Activated naive CD4-positive, alpha-beta T cell treated with anti-CD3 and anti-CD28 coated beads, Interleukin-2, amount 50 U/mL, for 72 hours (primary cell): ENCODE measurements around the gene ABCA3. TPM values are rescaled to one million over a fixed set of nuclear protein-coding genes. Genes with fewer than 3 reads are reported as not detected.
"Not testable (repeated sequence)": the region's sequence is repeated elsewhere in the genome, so short reads cannot be mapped to it uniquely, and the experiment has no call there.

Source experiments
- ATAC-seq, 2 donors: fragments of 150-1000 bp; cut with Tn5 transposase; 2 replicates each; pipeline ENCODE4 v1.10.0; 2021; ENCODE audit warnings: mild to moderate bottlenecking in 2 of 2, moderate library complexity in 2 of 2
- DNase-seq, 2 donors: peaks; one replicate each; pipeline ENCODE4 v3.0.0; 2021 to 2022; ENCODE audit warnings: low spot score in 2 of 2
- H3K27ac Mint-ChIP-seq, 2 donors: one replicate each; pipeline ENCODE4 v1.8.0; 2022; ENCODE audit warnings: mild to moderate bottlenecking in 2 of 2, mixed read lengths in 2 of 2
- H3K36me3 Mint-ChIP-seq, 2 donors: one replicate each; pipeline ENCODE4 v1.8.0; 2022; ENCODE audit warnings: mixed read lengths in 2 of 2
- H3K9me3 Mint-ChIP-seq, 2 donors: one replicate each; pipeline ENCODE4 v1.8.0; 2022; ENCODE audit warnings: mixed read lengths in 2 of 2
- total RNA-seq, 2 donors: library from RNA; stranded (reverse); gene quantifications; one replicate each; pipeline ENCODE4 v1.2.3, GENCODE V29; 2022

ABCA3 gene
- total RNA-seq, 2 donors from 2014 or later = 1.6 to 9.1 TPM

GRCh38 chr16:2277466-2278271 is 62.9 kb downstream of the ABCA3 start:
- no peaks in the 10 kb centered on the region for H3K9me3 Mint-ChIP-seq
- H3K27ac Mint-ChIP-seq = no peak overlapping the region
- no peak for DNase-seq
- no peaks in the 10 kb centered on the region for H3K36me3 Mint-ChIP-seq
- no peak for ATAC-seq

- H3K27ac Mint-ChIP-seq = peak overlapping the region in 1 of 2 donors; percentile 14
- no peak for ATAC-seq
- no peak for DNase-seq
- no peaks in the 10 kb centered on the region for H3K36me3 Mint-ChIP-seq
- H3K9me3 Mint-ChIP-seq = no peaks in the 10 kb centered on the region
Measured at GRCh38 chr16:2276368-2277195, 63.9 kb downstream of the ABCA3 start.

GRCh38 chr16:2275476-2276367 is 64.8 kb downstream of the ABCA3 start:
- no peak for ATAC-seq
- no peak for DNase-seq

GRCh38 chr16:2273931-2274330 is 66.6 kb downstream of the ABCA3 start:
- no peak for DNase-seq
- Mint-ChIP-seq H3K36me3 (no peaks in the 10 kb centered on the region), H3K27ac (no peak overlapping the region), H3K9me3 (no peaks in the 10 kb centered on the region)
- no peak for ATAC-seq

More at GRCh38 chr16:2275476-2276367, 64.8 kb downstream of the ABCA3 start:
- no peaks in the 10 kb centered on the region for H3K36me3 Mint-ChIP-seq
- H3K27ac Mint-ChIP-seq = peak overlapping the region in 1 of 2 donors; percentile 14
- no peaks in the 10 kb centered on the region for H3K9me3 Mint-ChIP-seq

GRCh38 chr16:2273484-2273883 is 67.0 kb downstream of the ABCA3 start:
- ATAC-seq = no peak
- Mint-ChIP-seq H3K36me3 (no peaks in the 10 kb centered on the region), H3K27ac (no peak overlapping the region), H3K9me3 (no peaks in the 10 kb centered on the region)
- no peak for DNase-seq

GRCh38 chr16:2271848-2272461 is 68.6 kb downstream of the ABCA3 start:
- H3K9me3 Mint-ChIP-seq = no peaks in the 10 kb centered on the region
- no peak overlapping the region for H3K27ac Mint-ChIP-seq
- ATAC-seq = no peak
- DNase-seq = no peak
- H3K36me3 Mint-ChIP-seq = peaks cover 5 to 8% of the 10 kb centered on the region in 2 donors

- Mint-ChIP-seq H3K9me3 (no peaks in the 10 kb centered on the region), H3K36me3 (peaks cover 16 to 19% of the 10 kb centered on the region in 2 donors), H3K27ac (no peak overlapping the region)
- no peak for DNase-seq
- ATAC-seq = no peak
Measured at GRCh38 chr16:2270588-2271470, 69.7 kb downstream of the ABCA3 start.

GRCh38 chr16:2270070-2270462 is 70.5 kb downstream of the ABCA3 start:
- Mint-ChIP-seq H3K36me3 (peaks cover 20 to 24% of the 10 kb centered on the region in 2 donors), H3K9me3 (no peaks in the 10 kb centered on the region), H3K27ac (no peak overlapping the region)
- no peak for DNase-seq
- ATAC-seq = no peak

GRCh38 chr16:2267913-2268666 is 72.4 kb downstream of the ABCA3 start, which contains the start of gene RNPS1:
Gene RNPS1 (minus strand): TSS chr16:2268126. CDS start chr16:2264643, 3,483 bp downstream.
- ATAC-seq (peak; percentile 89 to 92), DNase-seq (peak; percentile 95 to 99)
- Mint-ChIP-seq H3K27ac (peak within 1 kb of the TSS; percentile 99 to 100), H3K9me3 (no peaks in the 10 kb centered on the region), H3K36me3 (peaks cover 28 to 31% of the 10 kb centered on the region in 2 donors)

- H3K27ac Mint-ChIP-seq = peak overlapping the region; percentile 99 to 100
- H3K36me3 Mint-ChIP-seq = peaks cover 33 to 37% of the 10 kb centered on the region in 2 donors
- not testable (repeated sequence) for H3K9me3 Mint-ChIP-seq, DNase-seq
- ATAC-seq = peak; percentile 68 to 72
Measured at GRCh38 chr16:2267505-2267912, 73.0 kb downstream of the ABCA3 start.

GRCh38 chr16:2266887-2267286 is 73.6 kb downstream of the ABCA3 start:
- not testable (repeated sequence) for H3K9me3 Mint-ChIP-seq, DNase-seq, ATAC-seq
- Mint-ChIP-seq H3K36me3 (peaks cover 39 to 43% of the 10 kb centered on the region in 2 donors), H3K27ac (peak overlapping the region; percentile 97 to 99)

GRCh38 chr16:2263026-2263425 is 77.5 kb downstream of the ABCA3 start:
- not testable (repeated sequence) for DNase-seq, H3K9me3 Mint-ChIP-seq, ATAC-seq
- Mint-ChIP-seq H3K36me3 (peaks cover 46 to 47% of the 10 kb centered on the region in 2 donors), H3K27ac (peak overlapping the region; percentile 34 to 73)

GRCh38 chr16:2260250-2260649 is 80.3 kb downstream of the ABCA3 start:
- peaks cover 35 to 46% of the 10 kb centered on the region in 2 donors for H3K36me3 Mint-ChIP-seq
- peak overlapping the region in 1 of 2 donors; percentile 14 for H3K27ac Mint-ChIP-seq
- DNase-seq (no peak), ATAC-seq (no peak)
- H3K9me3 Mint-ChIP-seq = no peaks in the 10 kb centered on the region

- H3K9me3 Mint-ChIP-seq, ATAC-seq, DNase-seq: not testable (repeated sequence)
- peaks cover 26 to 37% of the 10 kb centered on the region in 2 donors for H3K36me3 Mint-ChIP-seq
- peak overlapping the region in 1 of 2 donors; percentile 77 for H3K27ac Mint-ChIP-seq
Measured at GRCh38 chr16:2258530-2258929, 82.0 kb downstream of the ABCA3 start.
